Liver (tissue), 9 donors: Measurements from ENCODE around the gene GAS7. TPM values are rescaled to one million over a fixed set of nuclear protein-coding genes. Genes with fewer than 3 reads are reported as not detected.

Experiments used
- DNase-seq: peaks from one replicate; pipeline ENCODE4 v3.0.0-alpha.2; 2017; ENCODE audit warnings: low spot score
- H3K27ac ChIP-seq, 2 donors: one replicate each; pipeline ENCODE4 v1.7.0; 2013; ENCODE audit warnings: inconsistent platforms in 2 of 2, low read length in 2 of 2, control low read depth in 1 of 2, low read depth in 1 of 2, mild to moderate bottlenecking in 1 of 2
- H3K27me3 ChIP-seq, 4 donors: one replicate each; pipeline versions ENCODE4 v1.6.1 to v1.7.0; 2013; ENCODE audit warnings: low read length in 3 of 4, inconsistent platforms in 1 of 4, mild to moderate bottlenecking in 1 of 4, moderate library complexity in 1 of 4; ENCODE audit not compliant: control insufficient read depth in 4 of 4, insufficient read depth in 4 of 4
- H3K36me3 ChIP-seq, 4 donors: one replicate each; pipeline versions ENCODE4 v1.6.1 to v1.7.0; 2013; ENCODE audit warnings: low read length in 3 of 4, mild to moderate bottlenecking in 3 of 4, low read depth in 1 of 4, moderate library complexity in 1 of 4; ENCODE audit not compliant: control insufficient read depth in 4 of 4, insufficient read depth in 3 of 4
- H3K4me1 ChIP-seq, 4 donors: one replicate each; pipeline versions ENCODE4 v1.6.1 to v1.7.0; 2013; ENCODE audit warnings: low read length in 3 of 4, mild to moderate bottlenecking in 3 of 4, moderate library complexity in 1 of 4; ENCODE audit not compliant: control insufficient read depth in 4 of 4, insufficient read depth in 4 of 4
- H3K4me3 ChIP-seq, 3 donors: one replicate each; pipeline versions ENCODE4 v1.6.1 to v1.7.0; 2013; ENCODE audit warnings: low read length in 3 of 3, control low read depth in 1 of 3, low read depth in 1 of 3, mild to moderate bottlenecking in 1 of 3
- H3K9ac ChIP-seq, 2 donors: one replicate each; pipeline ENCODE4 v1.7.0; 2013; ENCODE audit warnings: low read length in 2 of 2, mild to moderate bottlenecking in 2 of 2, moderate library complexity in 2 of 2, control low read depth in 1 of 2, low read depth in 1 of 2
- H3K9me3 ChIP-seq, 4 donors: one replicate each; pipeline versions ENCODE4 v1.6.1 to v1.7.0; 2013; ENCODE audit warnings: low read length in 3 of 4; ENCODE audit not compliant: control insufficient read depth in 4 of 4
- FOXA1 ChIP-seq: IDR thresholded peaks from 2 replicates; pipeline ENCODE4 v1.6.1; 2016; ENCODE audit warnings: antibody characterized with exemption
- FOXA2 ChIP-seq: IDR thresholded peaks from 2 replicates; pipeline ENCODE4 v1.6.1; 2016; ENCODE audit warnings: antibody characterized with exemption
- HNF4G ChIP-seq: IDR thresholded peaks from 2 replicates; pipeline ENCODE4 v1.6.1; 2016; ENCODE audit warnings: antibody characterized with exemption
- JUND ChIP-seq, 2 donors: IDR thresholded peaks; 2 replicates each; pipeline ENCODE4 v1.6.1; 2016; ENCODE audit warnings: antibody characterized with exemption in 2 of 2
- NR2F2 ChIP-seq: IDR thresholded peaks from 2 replicates; pipeline ENCODE4 v1.6.1; 2016; ENCODE audit warnings: antibody characterized with exemption
- RAD21 ChIP-seq, 2 donors: IDR thresholded peaks; 2 replicates each; pipeline ENCODE4 v1.6.1; 2016; ENCODE audit warnings: antibody characterized with exemption in 2 of 2, mild to moderate bottlenecking in 2 of 2
- REST ChIP-seq: IDR thresholded peaks from 2 replicates; pipeline ENCODE4 v1.6.1; 2016; ENCODE audit warnings: antibody characterized with exemption, mild to moderate bottlenecking
- RXRA ChIP-seq, 2 donors: IDR thresholded peaks; 2 replicates each; pipeline ENCODE4 v1.6.1; 2017 to 2018; ENCODE audit warnings: antibody characterized with exemption in 2 of 2, mild to moderate bottlenecking in 1 of 2
- SP1 ChIP-seq: IDR thresholded peaks from 2 replicates; pipeline ENCODE4 v1.6.1; 2018; ENCODE audit warnings: antibody characterized with exemption, mild to moderate bottlenecking
- YY1 ChIP-seq: IDR thresholded peaks from 2 replicates; pipeline ENCODE4 v1.6.1; 2016; ENCODE audit warnings: antibody characterized with exemption, mild to moderate bottlenecking
- ZBTB33 ChIP-seq: IDR thresholded peaks from 2 replicates; pipeline ENCODE4 v1.6.1; 2016; ENCODE audit warnings: antibody characterized with exemption
- WGBS: extraction: QIAGEN DNeasy Blood & Tissue Kit; methylation state at CpG from one replicate; pipeline ENCODE4 v1.1.7; 2013; 5-methylcytosine and 5-hydroxymethylcytosine counted together
- polyA plus RNA-seq, 2 donors: library from polyadenylated mRNA; stranded (reverse) in 1 of 2; unstranded in 1 of 2; fragments of 200-250 nt in 1 of 2; fragments of >200 nt in 1 of 2; fragmentation: Nextera tagmentation in 1 of 2; extraction: Ambion mirVana in 1 of 2; gene quantifications; one replicate each; pipeline versions ENCODE4 v1.2.1 to v1.2.3, GENCODE V29; 2013 to 2015
- total RNA-seq, 2 donors: library from RNA; depleted of rRNA; stranded (reverse); fragments of >200 nt; gene quantifications; one replicate each; pipeline ENCODE4 v1.2.3, GENCODE V29; 2014
- TF ChIP-seq, protein P1 (sequence below): fragments of 150-350 bp; IDR thresholded peaks from 2 replicates; pipeline ENCODE4 v1.5.1; 2017; ENCODE audit warnings: improper control_type of control experiment, low read depth, low read length; ENCODE audit not compliant: missing input control
- TF ChIP-seq, protein P2 (sequence below): IDR thresholded peaks from 2 replicates; pipeline ENCODE4 v1.6.1; 2016; ENCODE audit warnings: antibody characterized with exemption
- donor health status: healthy.
- donor health status: healthy.
- donor health status: healthy.
- donor health status: healthy.
- donor health status: healthy.

The GAS7 gene
- total and polyA plus RNA-seq, 4 donors: 0.79 to 6.1 (median 2.5) TPM

DNA sequence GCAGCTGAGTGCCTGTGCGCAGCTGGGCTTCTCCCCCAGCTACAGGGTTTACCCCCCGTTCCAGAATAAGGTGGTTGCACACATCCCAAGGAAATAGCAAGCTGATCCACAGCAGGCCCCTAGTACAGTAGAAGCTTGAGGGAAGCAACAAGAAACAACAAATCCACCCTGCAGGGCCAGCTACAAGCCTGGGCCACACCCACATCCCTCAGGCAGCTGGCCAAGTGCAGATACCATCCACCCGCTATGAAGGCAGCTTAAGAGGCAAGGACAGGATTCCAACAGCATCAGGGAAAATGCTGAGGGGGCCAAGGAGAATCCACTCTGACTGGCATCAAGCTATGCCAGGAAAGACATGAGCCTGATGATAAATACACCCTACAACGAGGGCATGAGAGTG lies 226.4 kb downstream of the GAS7 start:
- H3K27ac ChIP-seq: no peak overlapping the region
- WGBS: 52% methylated on average over 4 of the region's 4 CpGs

DNA sequence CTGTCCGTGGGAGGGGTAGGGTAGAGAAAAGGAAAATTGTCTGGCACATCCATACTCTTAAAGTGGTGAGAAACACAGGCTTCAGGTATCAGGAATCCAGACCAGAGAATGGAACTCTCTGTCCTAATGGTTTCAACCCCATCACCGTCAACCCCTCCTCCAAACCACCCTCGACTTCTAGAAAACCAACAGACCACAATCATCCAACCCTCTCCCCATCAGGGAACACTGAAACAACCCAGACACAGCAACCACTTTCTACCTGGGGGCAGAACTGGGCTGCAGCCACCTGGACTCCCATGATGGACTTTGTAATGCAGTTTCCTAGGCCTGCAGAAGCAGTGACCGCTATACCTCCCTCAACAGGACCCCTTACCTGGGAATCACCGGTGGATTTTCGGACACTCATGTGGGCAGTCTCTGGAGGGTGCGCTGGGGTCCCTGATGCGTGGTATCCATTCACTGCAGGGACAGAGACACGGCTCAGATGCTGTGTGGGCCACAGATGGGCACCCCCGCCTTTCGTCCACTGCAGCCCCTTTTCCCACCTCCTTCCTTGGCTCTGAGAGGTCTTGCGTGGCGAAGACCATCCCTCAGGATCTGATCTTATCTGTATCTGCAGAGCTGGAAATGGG lies 229.0 kb downstream of the GAS7 start:
- Histone ChIP-seq H3K36me3 (no peaks in the 10 kb centered on the region), H3K4me1 (no peaks in the 10 kb centered on the region), H3K9me3 (no peaks in the 10 kb centered on the region), H3K27me3 (no peaks in the 10 kb centered on the region), H3K9ac (no peak overlapping the region), H3K4me3 (no peak overlapping the region), H3K27ac (no peak overlapping the region)
- 74% methylated on average over 13 of the region's 13 CpGs for WGBS
- TF ChIP-seq SP1: no peak
- no peak for TF ChIP-seq FOXA1
- TF ChIP-seq, protein P1, sequence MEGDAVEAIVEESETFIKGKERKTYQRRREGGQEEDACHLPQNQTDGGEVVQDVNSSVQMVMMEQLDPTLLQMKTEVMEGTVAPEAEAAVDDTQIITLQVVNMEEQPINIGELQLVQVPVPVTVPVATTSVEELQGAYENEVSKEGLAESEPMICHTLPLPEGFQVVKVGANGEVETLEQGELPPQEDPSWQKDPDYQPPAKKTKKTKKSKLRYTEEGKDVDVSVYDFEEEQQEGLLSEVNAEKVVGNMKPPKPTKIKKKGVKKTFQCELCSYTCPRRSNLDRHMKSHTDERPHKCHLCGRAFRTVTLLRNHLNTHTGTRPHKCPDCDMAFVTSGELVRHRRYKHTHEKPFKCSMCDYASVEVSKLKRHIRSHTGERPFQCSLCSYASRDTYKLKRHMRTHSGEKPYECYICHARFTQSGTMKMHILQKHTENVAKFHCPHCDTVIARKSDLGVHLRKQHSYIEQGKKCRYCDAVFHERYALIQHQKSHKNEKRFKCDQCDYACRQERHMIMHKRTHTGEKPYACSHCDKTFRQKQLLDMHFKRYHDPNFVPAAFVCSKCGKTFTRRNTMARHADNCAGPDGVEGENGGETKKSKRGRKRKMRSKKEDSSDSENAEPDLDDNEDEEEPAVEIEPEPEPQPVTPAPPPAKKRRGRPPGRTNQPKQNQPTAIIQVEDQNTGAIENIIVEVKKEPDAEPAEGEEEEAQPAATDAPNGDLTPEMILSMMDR: no peak
- no peak for TF ChIP-seq FOXA2
- TF ChIP-seq, protein P2, sequence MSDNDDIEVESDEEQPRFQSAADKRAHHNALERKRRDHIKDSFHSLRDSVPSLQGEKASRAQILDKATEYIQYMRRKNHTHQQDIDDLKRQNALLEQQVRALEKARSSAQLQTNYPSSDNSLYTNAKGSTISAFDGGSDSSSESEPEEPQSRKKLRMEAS: no peak
- TF ChIP-seq REST: no peak
- no peak for TF ChIP-seq ZBTB33
- TF ChIP-seq YY1: no peak
- no peak for DNase-seq

More for the DNA sequence above, 226.4 kb downstream of the GAS7 start:
- Histone ChIP-seq H3K27me3 (no peaks in the 10 kb centered on the region), H3K4me3 (no peak overlapping the region), H3K9ac (no peak overlapping the region), H3K9me3 (no peaks in the 10 kb centered on the region), H3K4me1 (no peaks in the 10 kb centered on the region), H3K36me3 (no peaks in the 10 kb centered on the region)
- DNase-seq: no peak
- TF ChIP-seq HNF4G: no peak
- TF ChIP-seq RAD21 (IDR thresholded peaks at IDR 0.05): no peak
- no peak for TF ChIP-seq NR2F2
- TF ChIP-seq FOXA2: no peak
- no peak for TF ChIP-seq JUND (IDR thresholded peaks at IDR 0.05)
- TF ChIP-seq RXRA (IDR thresholded peaks at IDR 0.05): no peak
